HepG2 (cell line): ENCODE measurements around the gene CYTH1. TPM values are rescaled to one million over a fixed set of nuclear protein-coding genes. Genes with fewer than 3 reads are reported as not detected.

ENCODE experiments used
- ARNT2 ChIP-seq: sonication (generic); formaldehyde crosslinking; IDR thresholded peaks from 2 replicates; pipeline ENCODE4 v1.8.0; 2022; ENCODE audit warnings: mild to moderate bottlenecking, low read depth, missing genetic modification reagents, moderate library complexity
- ATRX ChIP-seq: sonication (generic); formaldehyde crosslinking; IDR thresholded peaks from 2 replicates; pipeline ENCODE4 v1.4.0; 2020; ENCODE audit warnings: missing genetic modification reagents, borderline replicate concordance
- BORCS8-MEF2B ChIP-seq: sonication (generic); formaldehyde crosslinking; IDR thresholded peaks from 2 replicates; pipeline ENCODE4 v1.8.0; 2022; ENCODE audit warnings: mild to moderate bottlenecking, missing genetic modification reagents
- CEBPZ ChIP-seq: IDR thresholded peaks from 2 replicates; pipeline ENCODE4 v1.6.1; 2012; ENCODE audit warnings: low read length, improper control_type of control experiment
- GABPB1 ChIP-seq: IDR thresholded peaks from 2 replicates; pipeline ENCODE4 v1.6.1; 2016; ENCODE audit warnings: mild to moderate bottlenecking, missing genetic modification reagents, moderate library complexity, missing compliant biosample characterization
- HCFC1 ChIP-seq: fragments of 150-350 bp; IDR thresholded peaks from 2 replicates; pipeline ENCODE4 v1.6.1; 2014; ENCODE audit warnings: low read depth, low read length
- HIVEP1 ChIP-seq: sonication (generic); formaldehyde crosslinking; IDR thresholded peaks from 2 replicates; pipeline ENCODE4 v1.4.0; 2020; ENCODE audit warnings: mild to moderate bottlenecking, missing genetic modification reagents
- HNRNPL ChIP-seq: fragments of 200-400 bp; formaldehyde crosslinking; IDR thresholded peaks from 2 replicates; pipeline ENCODE4 v1.6.1; 2017; ENCODE audit warnings: mild to moderate bottlenecking, low read depth, low read length
- KLF12 ChIP-seq: sonication (generic); formaldehyde crosslinking; IDR thresholded peaks from 2 replicates; pipeline ENCODE4 v1.4.0; 2020; ENCODE audit warnings: missing genetic modification reagents, borderline replicate concordance
- MXI1 ChIP-seq: IDR thresholded peaks from 3 replicates; pipeline ENCODE4 v1.6.1; 2012; ENCODE audit warnings: low read depth, low read length, inconsistent platforms, borderline replicate concordance
- NFYC ChIP-seq: IDR thresholded peaks from 2 replicates; pipeline ENCODE4 v1.6.1; 2016; ENCODE audit warnings: missing genetic modification reagents, missing compliant biosample characterization
- NR2F6 ChIP-seq, 2 experiments: IDR thresholded peaks; 2 replicates each; pipeline ENCODE4 v1.6.1; 2016; ENCODE audit warnings: antibody characterized with exemption in 1 of 2, mild to moderate bottlenecking in 1 of 2
- PTBP1 ChIP-seq: fragments of 200-400 bp; formaldehyde crosslinking; IDR thresholded peaks from 2 replicates; pipeline ENCODE4 v1.6.1; 2018; ENCODE audit warnings: low read length, low read depth; ENCODE audit not compliant: poor library complexity, severe bottlenecking
- REPIN1 ChIP-seq: sonication (generic); formaldehyde crosslinking; IDR thresholded peaks from 2 replicates; pipeline ENCODE4 v1.8.0; 2022; ENCODE audit warnings: missing genetic modification reagents, low read depth, mild to moderate bottlenecking, borderline replicate concordance
- RFXANK ChIP-seq: IDR thresholded peaks from 2 replicates; pipeline ENCODE4 v1.6.1; 2016
- SETDB1 ChIP-seq: sonication (generic); formaldehyde crosslinking; IDR thresholded peaks from 2 replicates; pipeline ENCODE4 v1.5.1; 2020; ENCODE audit warnings: missing genetic modification reagents, mild to moderate bottlenecking, borderline replicate concordance
- SNAI1 ChIP-seq: sonication (generic); formaldehyde crosslinking; IDR thresholded peaks from 2 replicates; pipeline ENCODE4 v1.5.0; 2020; ENCODE audit warnings: mild to moderate bottlenecking, missing genetic modification reagents, borderline replicate concordance
- XRCC5 ChIP-seq: fragments of 200-400 bp; formaldehyde crosslinking; optimal IDR thresholded peaks from 2 replicates; pipeline ENCODE3; 2017; ENCODE audit warnings: mild to moderate bottlenecking, low read length
- ZNF10 ChIP-seq: sonication (generic); formaldehyde crosslinking; IDR thresholded peaks from 2 replicates; pipeline ENCODE4 v1.4.0; 2020; ENCODE audit warnings: mild to moderate bottlenecking, low read depth, missing genetic modification reagents, borderline replicate concordance
- ZNF383 ChIP-seq: sonication (generic); formaldehyde crosslinking; IDR thresholded peaks from 2 replicates; pipeline ENCODE4 v1.4.0; 2020; ENCODE audit warnings: missing genetic modification reagents, mild to moderate bottlenecking, borderline replicate concordance
- ZNF484 ChIP-seq: sonication (generic); formaldehyde crosslinking; IDR thresholded peaks from 2 replicates; pipeline ENCODE4 v1.5.1; 2020; ENCODE audit warnings: mild to moderate bottlenecking, low read depth, missing genetic modification reagents, borderline replicate concordance
- ZNF557 ChIP-seq: sonication (generic); formaldehyde crosslinking; IDR thresholded peaks from 2 replicates; pipeline ENCODE4 v1.4.0; 2020; ENCODE audit warnings: missing genetic modification reagents
- ZNF766 ChIP-seq: sonication (generic); formaldehyde crosslinking; IDR thresholded peaks from 2 replicates; pipeline ENCODE4 v1.5.0; 2020; ENCODE audit warnings: missing genetic modification reagents, borderline replicate concordance
- ZNF784 ChIP-seq: sonication (generic); formaldehyde crosslinking; IDR thresholded peaks from 2 replicates; pipeline ENCODE4 v1.5.1; 2020; ENCODE audit warnings: missing genetic modification reagents, mild to moderate bottlenecking, borderline replicate concordance
- polyA plus RNA-seq, 8 experiments: library from polyadenylated mRNA; depleted of rRNA in 3 of 8; stranded (reverse) in 7 of 8; unstranded in 1 of 8; fragments of >200 nt; fragmentation: Illumina TruSeq in 4 of 8; extraction: Trizol in 4 of 8; gene quantifications; 2 replicates each; pipeline versions ENCODE4 v1.2.1 to v1.2.3, GENCODE V29; 2011 to 2016; ENCODE audit warnings: low read depth in 4 of 8, missing spikeins in 1 of 8, mixed read lengths in 1 of 8; ENCODE audit not compliant: insufficient read depth in 1 of 8
- total RNA-seq, 5 experiments: library from RNA; depleted of rRNA; stranded (reverse); fragments of >200 nt; fragmentation: Illumina TruSeq; extraction: Trizol; gene quantifications; 2 replicates each; pipeline ENCODE4 v1.2.3, GENCODE V29; 2016; ENCODE audit warnings: low read depth in 1 of 5

CYTH1 gene
- total and polyA plus RNA-seq, 2 of the 13 experiments (the other 11 are each of a cell fraction or from before 2014, with no cell fraction given), result 20.1 to 48.9 TPM

- no peak; the same call in 1 of the 2 replicates for TF ChIP-seq NFYC (CRISPR knock-in tag)
- TF ChIP-seq ZNF557, result 0 out of 2 replicates have a peak, but pooled peaks have one; percentile 40
- no peak for TF ChIP-seq REPIN1
- peak; percentile 45; the same call in 1 of the 2 replicates for TF ChIP-seq BORCS8-MEF2B (CRISPR knock-in tag)
- TF ChIP-seq RFXANK, result no peak
- TF ChIP-seq HNRNPL, result no peak
- no peak for TF ChIP-seq ZNF10
- no peak for TF ChIP-seq HCFC1
- no peak for TF ChIP-seq MXI1
- no peak for TF ChIP-seq ATRX
- no peak for TF ChIP-seq XRCC5
- TF ChIP-seq ARNT2 (CRISPR knock-in tag), result no peak
- TF ChIP-seq SNAI1 (CRISPR knock-in tag), result 0 out of 2 replicates have a peak, but pooled peaks have one; percentile 23
- TF ChIP-seq HIVEP1 (CRISPR knock-in tag), result 0 out of 2 replicates have a peak, but pooled peaks have one; percentile 22
- TF ChIP-seq CEBPZ, result no peak
- TF ChIP-seq ZNF484 (CRISPR knock-in tag), result no peak
- no peak for TF ChIP-seq ZNF766 (CRISPR knock-in tag)
- peak; percentile 85; the same call in 1 of the 2 replicates for TF ChIP-seq ZNF784 (CRISPR knock-in tag)
- TF ChIP-seq NR2F6 (IDR thresholded peaks at IDR 0.05), result peak; percentile 82
- TF ChIP-seq NR2F6 (CRISPR knock-in tag; IDR thresholded peaks at IDR 0.05), result peak; percentile 83
- no peak for TF ChIP-seq ZNF383 (CRISPR knock-in tag)
- TF ChIP-seq PTBP1, result no peak
- peak; percentile 76 for TF ChIP-seq GABPB1 (CRISPR knock-in tag)
- TF ChIP-seq KLF12 (CRISPR knock-in tag), result peak; percentile 41; the same call in 1 of the 2 replicates
- no peak for TF ChIP-seq SETDB1 (CRISPR knock-in tag)
Observed at GRCh38 chr17:78665952-78666920, 115.8 kb downstream of the CYTH1 start (continued).
